Coronary artery (tissue), 2 donors: ENCODE measurements around the gene PYROXD2.
A peak's percentile ranks its signal among the peaks of the same experiment; 100 is the strongest.

Experiments
- DNase-seq: peaks from one replicate; pipeline ENCODE4 v3.0.0-alpha.2; 2017; ENCODE audit warnings: low spot score
- H3K27ac ChIP-seq, 2 donors: fragments of 200-600 bp; sonication (generic); one replicate each; pipeline ENCODE4 v1.5.1; 2016 to 2019
- H3K4me3 ChIP-seq: fragments of 200-600 bp; sonication (generic); 2 replicates; pipeline ENCODE4 v1.5.1; 2016; ENCODE audit warnings: mild to moderate bottlenecking, moderate library complexity
- TF ChIP-seq, protein P1 (sequence below): fragments of 200-600 bp; sonication (generic); IDR thresholded peaks from one replicate; pipeline ENCODE4 v1.5.1; 2019; ENCODE audit warnings: antibody characterized with exemption

PYROXD2 gene

DNA sequence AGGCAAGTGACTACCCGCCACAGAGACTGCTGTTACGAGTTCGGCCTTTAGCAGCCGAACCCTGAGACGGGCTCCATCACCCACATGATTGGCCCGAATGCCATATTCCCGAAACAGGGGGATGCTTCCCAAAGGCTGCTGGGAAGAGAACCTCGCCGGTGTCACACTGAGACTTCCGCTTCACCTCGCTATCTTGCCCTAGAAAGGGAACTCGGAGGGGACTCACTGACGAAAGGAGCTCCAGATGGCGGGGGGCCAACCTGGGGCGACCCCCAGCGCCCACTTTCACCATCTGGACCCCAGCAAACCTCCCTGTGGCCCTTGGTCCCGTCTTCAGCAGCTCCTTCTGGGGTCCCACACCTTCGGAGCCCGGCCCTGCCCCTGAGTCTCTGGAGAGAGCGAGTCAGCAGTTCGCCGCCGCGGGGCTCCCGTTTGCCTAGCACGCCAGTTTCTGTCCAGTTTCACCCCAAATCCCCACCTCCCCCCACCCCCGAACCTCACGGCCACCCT lies 31.2 kb upstream of the PYROXD2 start:
- TF ChIP-seq, protein P1, sequence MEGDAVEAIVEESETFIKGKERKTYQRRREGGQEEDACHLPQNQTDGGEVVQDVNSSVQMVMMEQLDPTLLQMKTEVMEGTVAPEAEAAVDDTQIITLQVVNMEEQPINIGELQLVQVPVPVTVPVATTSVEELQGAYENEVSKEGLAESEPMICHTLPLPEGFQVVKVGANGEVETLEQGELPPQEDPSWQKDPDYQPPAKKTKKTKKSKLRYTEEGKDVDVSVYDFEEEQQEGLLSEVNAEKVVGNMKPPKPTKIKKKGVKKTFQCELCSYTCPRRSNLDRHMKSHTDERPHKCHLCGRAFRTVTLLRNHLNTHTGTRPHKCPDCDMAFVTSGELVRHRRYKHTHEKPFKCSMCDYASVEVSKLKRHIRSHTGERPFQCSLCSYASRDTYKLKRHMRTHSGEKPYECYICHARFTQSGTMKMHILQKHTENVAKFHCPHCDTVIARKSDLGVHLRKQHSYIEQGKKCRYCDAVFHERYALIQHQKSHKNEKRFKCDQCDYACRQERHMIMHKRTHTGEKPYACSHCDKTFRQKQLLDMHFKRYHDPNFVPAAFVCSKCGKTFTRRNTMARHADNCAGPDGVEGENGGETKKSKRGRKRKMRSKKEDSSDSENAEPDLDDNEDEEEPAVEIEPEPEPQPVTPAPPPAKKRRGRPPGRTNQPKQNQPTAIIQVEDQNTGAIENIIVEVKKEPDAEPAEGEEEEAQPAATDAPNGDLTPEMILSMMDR: no peak
- Histone ChIP-seq H3K27ac (peak overlapping the region; percentile 92 to 94), H3K4me3 (peak overlapping the region; percentile 85)
- peak; percentile 82 for DNase-seq

DNA sequence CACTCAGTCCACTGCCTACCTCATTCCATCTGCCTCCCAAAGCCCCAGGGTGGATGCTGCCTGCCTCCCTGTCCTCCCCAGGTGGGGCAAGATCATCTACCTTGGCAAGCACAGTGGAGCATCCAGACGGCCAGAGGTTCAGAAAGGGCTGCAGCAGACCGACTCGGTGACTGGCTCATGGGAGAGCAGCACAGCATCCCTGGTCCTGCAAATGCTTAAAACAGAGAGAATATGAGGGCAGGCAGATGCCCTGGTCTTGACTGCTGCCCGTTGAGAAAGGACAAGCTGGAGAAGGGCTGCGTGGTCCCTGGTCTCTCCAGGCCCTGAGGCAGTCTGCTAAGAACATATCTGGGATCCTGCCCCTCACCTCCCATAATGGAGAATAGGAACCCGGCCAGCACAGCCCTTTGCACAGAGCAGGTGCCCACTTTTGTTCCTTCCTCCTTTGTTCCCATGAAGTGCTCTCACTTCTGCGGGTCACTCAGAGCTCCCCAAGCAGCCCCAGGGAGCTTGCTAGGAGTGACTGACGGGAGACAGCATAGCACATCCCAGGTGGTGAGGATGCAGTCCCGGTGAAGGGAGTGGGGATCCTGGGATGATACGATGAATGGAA lies 30.3 kb upstream of the PYROXD2 start:
- Histone ChIP-seq H3K27ac (peak overlapping the region; percentile 92 to 94), H3K4me3 (peak overlapping the region; percentile 85)
- TF ChIP-seq, protein P1: no peak
- no peak for DNase-seq

DNA sequence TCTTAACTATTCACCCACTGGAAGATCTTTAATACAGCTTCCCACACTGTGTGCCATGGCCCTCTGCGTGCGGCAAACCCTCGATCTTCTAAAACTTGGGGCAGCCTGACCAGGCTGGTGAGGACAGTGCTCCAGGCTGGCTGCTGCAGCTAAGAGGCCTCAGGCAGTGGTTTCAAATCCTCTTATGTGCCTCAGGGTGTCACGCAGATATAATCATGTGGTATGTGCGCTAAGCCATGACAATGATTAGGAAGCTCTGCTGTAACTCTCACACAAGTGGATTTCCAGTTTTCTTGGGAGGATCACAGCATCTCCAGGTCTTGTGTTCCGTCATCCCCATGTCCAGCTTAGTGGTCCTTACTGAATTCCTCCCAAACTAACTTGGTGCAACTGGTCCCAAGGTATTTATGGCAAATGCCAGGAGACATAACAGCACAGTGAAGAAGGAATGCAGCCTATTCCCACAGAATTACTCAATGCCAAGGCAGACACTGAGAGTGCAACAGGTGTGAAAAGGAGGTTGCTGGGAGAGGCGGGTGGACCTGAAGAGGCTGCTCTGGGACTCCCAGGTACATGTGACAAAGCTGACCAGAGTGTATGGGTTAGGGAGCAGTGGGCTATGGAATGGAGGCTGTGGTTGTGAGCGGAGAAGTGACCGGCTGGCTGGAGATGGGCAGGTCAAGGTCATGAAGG lies 29.5 kb upstream of the PYROXD2 start:
- TF ChIP-seq, protein P1: no peak
- H3K4me3 ChIP-seq: no peak overlapping the region
- no peak for DNase-seq
- H3K27ac ChIP-seq: no peak overlapping the region

DNA sequence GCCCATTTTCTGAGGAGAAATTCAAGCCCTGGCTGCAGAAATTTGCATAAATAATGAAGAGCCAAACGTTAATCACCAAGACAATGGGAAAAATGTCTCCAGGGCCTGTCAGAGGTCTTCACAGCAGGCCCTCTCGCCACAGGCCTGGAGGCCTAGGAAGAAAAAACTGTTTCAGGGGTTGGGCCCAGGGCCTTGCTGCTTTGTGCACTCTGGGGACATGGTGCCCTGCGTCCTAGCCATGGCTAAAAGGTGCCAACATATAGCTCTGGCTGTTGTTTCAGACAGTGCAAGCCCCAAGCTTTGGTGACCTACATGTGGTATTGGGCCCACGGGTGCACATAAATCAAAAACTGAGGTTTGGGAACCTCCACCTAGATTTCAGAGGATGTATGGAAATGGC lies 23.7 kb upstream of the PYROXD2 start:
- Histone ChIP-seq H3K27ac (no peak overlapping the region), H3K4me3 (no peak overlapping the region)
- TF ChIP-seq, protein P1: no peak
- DNase-seq: no peak

DNA sequence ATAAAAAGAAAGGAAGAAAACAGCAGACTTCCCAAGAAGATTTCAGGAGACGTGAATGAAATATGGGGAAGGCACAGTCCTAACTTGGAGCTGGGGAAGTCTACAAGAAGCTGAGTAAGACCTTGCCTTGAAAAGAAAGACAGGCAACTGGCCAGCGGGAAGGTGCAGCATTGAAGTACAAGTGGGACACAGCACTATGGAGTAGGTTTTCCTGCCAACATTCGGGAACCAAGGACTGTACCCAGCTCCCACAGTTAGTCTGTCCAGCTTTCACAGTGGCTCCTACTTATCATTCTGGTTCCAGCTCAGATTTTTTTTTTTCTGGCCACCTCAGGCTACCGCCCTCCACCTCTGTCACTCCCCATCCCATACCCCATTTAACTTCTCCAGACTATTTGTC lies 21.7 kb upstream of the PYROXD2 start:
- Histone ChIP-seq H3K4me3 (no peak overlapping the region), H3K27ac (no peak overlapping the region)
- no peak for DNase-seq
- TF ChIP-seq, protein P1: no peak

DNA sequence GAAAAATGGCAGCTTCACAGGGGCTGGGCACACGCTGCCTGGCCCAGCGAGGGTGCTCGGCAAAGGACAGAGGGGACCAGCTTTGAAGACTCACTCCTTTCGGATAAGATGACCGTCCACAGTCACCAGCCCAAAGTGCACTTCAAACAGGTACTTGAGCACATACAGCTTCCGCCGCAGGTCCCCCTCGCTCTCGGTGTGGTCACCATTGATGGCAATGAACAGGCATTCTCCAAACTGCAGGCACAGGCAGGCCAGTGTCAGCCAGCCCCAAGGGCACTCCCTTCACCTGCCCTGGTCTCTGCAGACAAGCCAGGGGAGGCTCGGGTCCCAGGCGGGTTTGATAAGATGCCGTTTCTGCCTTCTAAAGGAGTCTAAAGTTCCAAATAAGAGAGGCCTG lies 20.2 kb upstream of the PYROXD2 start:
- TF ChIP-seq, protein P1: no peak
- H3K4me3 ChIP-seq: no peak overlapping the region
- no peak overlapping the region for H3K27ac ChIP-seq
- DNase-seq: no peak
